Measurements from ENCODE around the gene CLCN4.

The CLCN4 gene

GRCh38 chrX:10167573-10167972 is 10.8 kb downstream of the CLCN4 start:
- DNase-seq (ENCODE audit: low spot score): no peak

GRCh38 chrX:10168226-10168625 is 11.5 kb downstream of the CLCN4 start:
- no peak for DNase-seq (ENCODE audit: low spot score)

- no peak for DNase-seq (ENCODE audit: low spot score)
Measured at GRCh38 chrX:10169175-10169574, 12.4 kb downstream of the CLCN4 start.

GRCh38 chrX:10171249-10171648 is 14.5 kb downstream of the CLCN4 start:
- DNase-seq (ENCODE audit: low spot score): no peak

GRCh38 chrX:10172877-10173276 is 16.1 kb downstream of the CLCN4 start:
- DNase-seq (ENCODE audit: low spot score): peak; percentile 63

- peak; percentile 77 for DNase-seq (ENCODE audit: low spot score)
Measured at GRCh38 chrX:10173331-10173900, 16.6 kb downstream of the CLCN4 start.

GRCh38 chrX:10174051-10174450 is 17.3 kb downstream of the CLCN4 start:
- no peak for DNase-seq (ENCODE audit: low spot score)

- no peak for DNase-seq (ENCODE audit: low spot score)
Measured at GRCh38 chrX:10174810-10175209, 18.0 kb downstream of the CLCN4 start.

- no peak for DNase-seq (ENCODE audit: low spot score)
Measured at GRCh38 chrX:10175319-10175871, 18.6 kb downstream of the CLCN4 start.

- DNase-seq (ENCODE audit: low spot score): no peak
Measured at GRCh38 chrX:10176121-10177003, 19.6 kb downstream of the CLCN4 start.

GRCh38 chrX:10177004-10177396 is 20.2 kb downstream of the CLCN4 start:
- DNase-seq (ENCODE audit: low spot score): no peak

- no peak for DNase-seq (ENCODE audit: low spot score)
Measured at GRCh38 chrX:10177601-10178000, 20.8 kb downstream of the CLCN4 start.

- no peak for DNase-seq (ENCODE audit: low spot score)
Measured at GRCh38 chrX:10178866-10179463, 22.2 kb downstream of the CLCN4 start.

GRCh38 chrX:10183760-10184159 is 27.0 kb downstream of the CLCN4 start:
- DNase-seq (ENCODE audit: low spot score): no peak

- no peak for DNase-seq (ENCODE audit: low spot score)
Measured at GRCh38 chrX:10184411-10184810, 27.6 kb downstream of the CLCN4 start.

- DNase-seq (ENCODE audit: low spot score): no peak
Measured at GRCh38 chrX:10186355-10186754, 29.6 kb downstream of the CLCN4 start.

GRCh38 chrX:10187421-10187820 is 30.6 kb downstream of the CLCN4 start:
- no peak for DNase-seq (ENCODE audit: low spot score)

- peak; percentile 72 for DNase-seq (ENCODE audit: low spot score)
Measured at GRCh38 chrX:10189317-10190268, 32.8 kb downstream of the CLCN4 start.

GRCh38 chrX:10190367-10190766 is 33.6 kb downstream of the CLCN4 start:
- no peak for DNase-seq (ENCODE audit: low spot score)

- DNase-seq (ENCODE audit: low spot score): no peak
Measured at GRCh38 chrX:10193587-10193986, 36.8 kb downstream of the CLCN4 start.

- DNase-seq (ENCODE audit: low spot score): no peak
Measured at GRCh38 chrX:10195425-10195824, 38.6 kb downstream of the CLCN4 start.

GRCh38 chrX:10195947-10196346 is 39.2 kb downstream of the CLCN4 start:
- no peak for DNase-seq (ENCODE audit: low spot score)

Data from left forelimb (tissue), 1 donor.